ENCODE measurements around the gene TMEM61.
"Not testable (repeated sequence)": the region's sequence is repeated elsewhere in the genome, so short reads cannot be mapped to it uniquely, and the experiment has no call there.

Gene TMEM61

GRCh38 chr1:54962612-54963395 is 17.6 kb upstream of the TMEM61 start:
- DNase-seq = no peak

- DNase-seq = not testable (repeated sequence)
These were observed 16.6 kb upstream of the TMEM61 start for GRCh38 chr1:54963829-54964228.

DNA sequence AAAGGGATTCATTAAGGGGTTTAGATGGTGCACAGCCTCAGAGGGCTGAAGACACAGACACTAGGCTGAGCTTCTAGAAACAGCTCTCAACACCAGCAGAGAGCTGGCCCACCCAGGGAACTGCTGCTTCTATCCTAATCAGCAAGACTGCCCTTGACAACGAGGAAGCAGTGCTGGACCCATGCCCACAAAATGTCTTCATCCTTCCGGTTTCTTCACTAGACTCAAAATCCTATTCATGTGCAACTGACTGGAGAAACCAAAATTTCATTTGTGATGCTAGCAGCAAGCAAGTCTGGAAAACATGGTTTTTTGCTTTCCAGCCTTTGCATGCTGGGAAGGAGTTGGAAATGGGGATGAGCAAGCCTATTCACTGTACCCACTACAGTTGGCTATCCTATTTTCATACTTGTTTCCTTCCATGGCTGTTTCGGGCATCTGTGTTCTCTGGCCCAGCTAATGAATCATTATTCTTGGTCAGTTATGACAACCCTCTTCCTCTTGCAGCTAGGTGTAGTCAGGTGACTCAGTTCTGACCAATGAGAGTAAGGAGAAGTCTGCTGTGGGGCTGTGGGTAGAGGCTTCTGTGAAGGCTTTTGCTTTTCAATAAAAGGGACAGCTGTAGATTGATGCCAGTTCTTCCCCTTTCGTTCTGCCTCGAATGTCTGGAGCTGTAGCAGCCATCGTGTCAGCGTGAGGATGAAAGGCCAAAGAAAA is 14.6 kb upstream of the TMEM61 start:
- DNase-seq = no peak

- no peak for DNase-seq
These were observed 13.1 kb upstream of the TMEM61 start for GRCh38 chr1:54967372-54967771.

DNA sequence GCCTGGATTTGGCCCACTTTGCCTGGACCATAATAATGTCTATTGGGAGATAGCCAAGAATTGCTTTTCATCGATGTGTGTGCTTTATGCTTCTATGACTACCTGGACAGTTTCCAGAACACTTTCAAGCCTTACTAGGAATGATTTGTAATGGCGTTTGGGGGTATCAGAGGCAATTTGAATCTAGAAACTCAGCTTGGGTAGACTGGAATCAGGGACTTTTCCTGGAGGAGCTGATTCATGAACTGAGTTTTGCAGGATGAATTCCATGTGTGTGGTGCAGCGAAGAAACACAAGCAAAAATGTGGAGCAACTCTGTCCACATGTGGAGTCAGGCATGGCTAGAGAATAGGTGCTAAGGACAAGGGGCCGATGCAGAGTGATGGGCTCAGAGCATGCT is 11.9 kb upstream of the TMEM61 start:
- no peak for DNase-seq

GRCh38 chr1:54969879-54970278 is 10.5 kb upstream of the TMEM61 start:
- DNase-seq = no peak

- DNase-seq = no peak
These were observed 9.5 kb upstream of the TMEM61 start for GRCh38 chr1:54970901-54971300.

DNA sequence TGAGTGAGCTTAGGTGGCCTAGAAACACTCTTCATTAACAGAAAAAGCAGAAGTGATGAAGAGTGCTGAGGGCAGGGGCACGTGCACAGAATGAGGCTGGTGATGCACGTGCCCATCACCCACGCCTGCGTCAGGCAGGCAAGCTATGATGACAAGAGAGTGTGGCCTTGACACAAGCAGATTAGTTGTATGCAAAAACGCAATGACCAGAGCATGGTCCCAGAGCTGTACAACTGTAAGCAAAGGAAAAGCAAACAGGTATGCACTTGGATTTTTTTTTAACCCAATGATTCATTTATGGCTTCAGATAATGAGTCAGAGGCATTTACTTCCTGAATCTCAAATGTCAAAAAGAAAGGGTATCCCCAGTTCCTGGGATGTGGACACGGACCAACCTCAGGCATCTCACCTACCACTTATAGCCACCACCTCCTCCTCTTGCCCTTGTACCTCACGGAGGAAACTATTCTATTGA is 9.1 kb upstream of the TMEM61 start:
- no peak for DNase-seq

DNA sequence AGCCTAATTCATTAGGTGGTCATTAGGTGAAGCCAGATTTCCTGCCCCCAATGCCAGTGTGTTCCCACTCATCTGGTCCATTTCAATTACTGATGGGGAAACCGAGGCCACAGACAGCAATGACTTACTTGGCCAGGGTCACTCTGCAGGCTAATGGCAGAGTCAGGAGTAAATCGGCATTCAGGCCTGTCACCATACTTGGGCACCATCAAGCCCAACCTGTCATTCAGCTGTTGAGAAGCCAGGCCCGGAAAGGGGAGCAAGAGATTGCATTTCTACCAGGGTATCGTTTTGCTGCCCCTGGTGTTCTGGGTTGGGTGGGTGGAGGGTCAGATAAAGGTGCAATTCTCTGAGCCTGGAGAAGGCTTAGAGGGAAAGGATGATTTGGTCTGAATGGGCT is 8.0 kb upstream of the TMEM61 start:
- no peak for DNase-seq

GRCh38 chr1:54973205-54973921 is 7.1 kb upstream of the TMEM61 start:
- DNase-seq = no peak

DNA sequence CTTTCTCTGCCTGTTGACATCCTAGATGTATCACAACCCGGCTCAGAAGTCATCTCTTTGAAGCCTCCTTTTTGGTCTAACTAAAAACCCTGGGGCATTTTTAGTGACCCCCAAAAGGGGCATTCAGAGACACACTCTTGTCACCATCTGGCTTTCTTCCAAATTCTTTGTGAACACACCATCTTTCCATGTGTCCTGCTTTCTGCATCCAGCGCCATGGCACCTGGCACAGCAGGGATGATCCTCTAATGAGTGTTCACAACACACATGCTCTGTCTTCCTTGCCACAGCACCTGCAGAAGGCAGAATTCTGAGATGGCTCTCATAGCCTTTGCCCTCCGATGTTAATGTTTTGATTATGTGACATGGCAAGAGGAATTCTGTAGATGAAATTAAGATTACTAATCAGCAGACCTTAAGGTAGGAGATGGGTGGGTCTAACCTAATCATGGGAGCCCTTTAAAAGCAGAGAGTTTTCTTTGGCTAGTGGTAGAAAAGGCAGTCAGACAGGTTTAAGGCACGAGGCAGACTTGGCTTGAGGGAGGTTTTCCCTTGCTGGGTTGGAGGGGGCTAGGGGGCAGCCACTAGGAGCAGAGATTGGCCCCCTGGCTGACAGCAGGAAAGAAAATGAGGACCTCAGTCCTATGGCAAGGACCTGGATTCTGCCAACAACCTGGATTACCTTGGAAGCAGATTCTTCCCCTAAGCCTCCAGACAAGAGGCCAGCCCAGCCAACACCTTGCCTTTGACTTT is 4.9 kb upstream of the TMEM61 start:
- peak in 1 of 2 experiments; percentile 12 for DNase-seq

DNA sequence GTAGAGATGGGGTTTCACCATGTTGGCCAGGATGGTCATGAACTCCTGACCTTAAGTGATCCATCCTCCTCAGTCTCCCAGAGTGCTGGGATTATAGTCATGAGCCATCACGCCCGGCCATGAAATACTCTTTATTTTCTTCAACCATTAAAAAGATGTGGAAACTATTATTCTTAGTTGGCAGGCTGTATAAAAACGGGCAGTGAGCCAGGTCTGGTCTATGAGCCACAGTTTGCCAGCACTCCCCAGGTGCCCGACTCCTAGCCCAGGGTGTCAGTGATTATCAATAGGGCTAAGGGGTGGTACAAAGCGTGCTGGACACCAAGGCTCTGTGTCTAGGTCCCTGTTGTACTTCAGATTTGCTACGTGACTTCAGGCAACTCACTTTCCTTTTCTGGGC is 3.7 kb upstream of the TMEM61 start:
- no peak for DNase-seq

GRCh38 chr1:54977533-54978297 is 2.7 kb upstream of the TMEM61 start:
- no peak for DNase-seq

DNA sequence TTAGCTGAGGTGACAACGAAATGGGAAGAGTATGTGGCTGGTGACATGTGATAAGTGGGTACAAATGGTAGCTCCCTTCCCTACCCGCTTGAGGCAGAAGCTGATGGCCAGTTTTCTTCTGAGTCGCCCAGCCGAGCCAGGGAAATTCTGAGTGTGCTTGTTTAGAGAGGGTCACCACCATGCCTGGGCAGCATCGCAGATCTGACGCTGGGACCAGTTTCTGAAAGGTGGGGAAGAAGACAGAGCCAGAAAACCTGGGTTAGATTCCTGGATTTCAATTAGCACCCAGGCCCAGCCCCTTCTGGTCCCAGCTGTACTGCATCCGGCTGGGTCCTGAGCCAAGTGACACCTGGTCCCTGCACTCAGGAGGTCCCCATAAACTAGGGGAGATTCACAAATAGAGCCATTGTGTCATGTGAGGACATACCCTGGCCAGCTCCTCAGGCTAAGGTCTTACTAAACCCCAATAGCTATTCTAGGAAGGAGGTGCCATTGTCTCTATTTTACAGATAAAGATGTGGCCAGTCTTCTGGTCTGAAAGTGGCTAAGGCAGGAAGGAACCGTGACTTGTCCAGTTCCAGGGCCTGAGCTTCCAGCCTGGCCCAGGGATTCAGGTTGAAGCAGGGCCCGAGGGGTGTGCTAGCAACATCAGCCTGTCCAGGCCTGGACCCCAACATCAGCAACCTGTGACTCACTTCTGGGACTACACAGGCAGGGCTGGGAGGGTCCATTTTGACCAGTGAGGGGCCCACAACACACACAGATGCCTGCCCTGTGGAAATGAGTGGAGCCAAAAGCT is 1.7 kb upstream of the TMEM61 start:
- DNase-seq = no peak

DNA sequence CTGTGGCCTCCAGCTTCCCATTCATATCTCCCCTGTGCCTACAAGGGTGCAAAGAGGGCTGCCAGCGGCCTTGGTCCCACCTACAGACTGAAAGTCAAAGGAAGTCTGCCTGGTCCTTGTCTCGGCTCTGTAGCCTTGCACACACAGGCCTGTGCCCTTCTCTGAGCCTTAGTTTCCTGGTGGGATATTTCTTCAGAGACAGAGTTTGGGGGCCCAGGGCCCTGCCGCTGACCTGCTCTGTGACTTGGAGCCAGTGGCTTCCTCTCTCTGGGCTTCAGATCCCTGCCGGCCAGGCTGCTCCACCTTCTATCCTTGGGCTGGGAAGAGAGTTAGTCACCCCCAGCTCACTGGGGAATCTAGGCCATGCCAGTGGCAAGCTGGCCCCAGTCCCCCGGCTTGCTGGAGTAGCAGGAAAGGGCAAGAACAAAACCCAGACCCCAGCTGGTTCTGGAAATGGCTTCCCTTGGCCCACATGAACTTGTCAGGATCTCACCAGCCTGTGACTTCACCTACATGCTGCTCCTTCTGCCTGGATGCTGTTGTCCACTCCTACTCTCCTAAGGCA is 1.0 kb upstream of the TMEM61 start:
- no peak for DNase-seq

DNA sequence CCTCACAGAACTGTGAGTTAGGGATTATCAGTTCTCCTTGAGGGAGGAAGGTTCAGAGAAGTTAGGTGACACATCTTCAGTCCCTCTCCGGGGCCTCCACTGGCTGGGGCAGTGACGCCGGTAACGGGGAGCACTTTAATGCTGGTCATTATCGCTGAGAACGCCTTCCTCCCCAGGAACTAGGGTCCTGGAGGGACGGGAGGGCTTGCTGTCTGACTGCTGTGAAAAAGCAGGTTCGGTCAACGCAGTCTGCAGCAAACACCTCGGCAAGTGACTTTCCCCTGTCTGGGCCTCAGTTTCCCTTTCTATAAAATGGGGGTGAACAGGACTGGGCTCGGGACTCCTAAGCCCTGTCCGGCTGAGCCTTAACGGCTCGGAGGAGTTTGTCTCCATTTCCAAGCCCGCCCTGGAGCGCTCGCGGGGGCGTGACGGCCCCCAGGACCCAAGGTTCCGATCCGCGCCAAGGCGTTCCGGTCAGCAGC is 341 bp upstream of the TMEM61 start:
- no peak for DNase-seq

DNA sequence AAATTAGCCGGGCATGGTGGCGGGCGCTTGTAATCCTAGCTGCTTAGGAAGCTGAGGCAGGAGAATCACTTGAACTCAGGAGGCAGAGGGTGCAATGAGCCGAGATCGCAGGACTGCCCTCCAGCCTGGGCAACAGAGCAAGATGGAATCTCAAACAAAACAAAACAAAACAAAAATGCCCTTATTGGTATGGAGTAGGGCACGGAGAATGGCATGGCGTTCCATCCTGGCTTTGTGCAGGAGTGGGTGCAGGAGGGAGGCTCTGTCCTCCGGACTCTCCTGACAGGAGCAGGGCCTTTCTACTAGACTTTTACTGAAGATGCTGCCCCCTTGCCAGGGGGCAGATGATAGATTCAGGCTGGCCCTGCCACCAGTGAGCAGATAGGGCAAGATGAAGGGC is 1.0 kb downstream of the TMEM61 start:
- no peak for DNase-seq

GRCh38 chr1:54982739-54983138 is 2.3 kb downstream of the TMEM61 start:
- peak in 1 of 2 experiments; percentile 10 for DNase-seq

GRCh38 chr1:54984131-54984842 is 3.9 kb downstream of the TMEM61 start:
- DNase-seq = no peak

DNA sequence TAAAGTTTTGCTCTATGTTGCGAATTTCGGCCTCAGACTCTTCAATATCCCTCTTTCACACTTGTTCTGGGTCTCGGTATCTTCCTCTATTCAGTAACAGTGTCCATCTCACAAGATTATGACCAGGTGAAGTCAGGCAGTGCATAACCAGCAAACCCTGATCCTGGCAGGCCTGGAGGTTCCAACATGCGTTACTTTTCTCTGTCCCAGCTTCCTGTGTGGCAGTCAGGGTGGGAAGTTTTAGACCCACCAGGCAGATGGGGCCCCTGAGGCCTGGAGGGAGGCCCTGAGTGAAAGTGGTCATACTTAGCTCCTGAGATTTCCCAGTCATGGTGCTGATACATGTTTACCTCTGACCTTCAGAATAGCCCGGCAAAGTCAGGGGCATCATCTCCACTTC is 5.1 kb downstream of the TMEM61 start:
- no peak for DNase-seq

All from NCI-H1930 (cell line).